Esophagus muscularis mucosa (tissue), 4 donors: ENCODE measurements around the gene S1PR4.

Experiments
- EP300 ChIP-seq: sonication (generic); formaldehyde crosslinking; IDR thresholded peaks from one replicate; pipeline ENCODE4 v1.6.1; 2017; ENCODE audit warnings: antibody characterized with exemption
- POLR2AphosphoS5 ChIP-seq, 2 donors: sonication (generic); formaldehyde crosslinking; IDR thresholded peaks; one replicate each; pipeline ENCODE4 v1.6.1; 2017; ENCODE audit warnings: antibody characterized with exemption in 2 of 2
- TF ChIP-seq, protein P1 (sequence below), 3 experiments: fragments of 200-600 bp in 2 of 3; fragments of 450-650 bp in 1 of 3; sonication (generic) in 2 of 3; IDR thresholded peaks; one replicate each; pipeline ENCODE4 v1.5.1; 2017 to 2019; ENCODE audit warnings: antibody characterized with exemption in 3 of 3, mild to moderate bottlenecking in 2 of 3, moderate library complexity in 1 of 3

DNA sequence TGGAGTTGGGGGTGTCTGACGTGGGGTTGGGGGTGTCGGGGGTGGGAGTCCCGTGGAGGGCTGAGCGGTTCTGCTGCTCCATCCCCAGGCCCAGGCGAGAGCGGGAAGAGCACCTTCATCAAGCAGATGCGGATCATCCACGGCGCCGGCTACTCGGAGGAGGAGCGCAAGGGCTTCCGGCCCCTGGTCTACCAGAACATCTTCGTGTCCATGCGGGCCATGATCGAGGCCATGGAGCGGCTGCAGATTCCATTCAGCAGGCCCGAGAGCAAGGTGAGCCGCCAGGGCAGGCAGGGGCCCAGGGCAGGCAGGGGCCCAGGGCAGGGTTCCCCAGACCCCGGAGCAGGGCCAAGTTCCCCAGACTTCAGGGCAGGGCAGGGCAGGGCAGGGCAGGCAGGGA, 30.1 kb upstream of the S1PR4 start:
- TF ChIP-seq, protein P1, sequence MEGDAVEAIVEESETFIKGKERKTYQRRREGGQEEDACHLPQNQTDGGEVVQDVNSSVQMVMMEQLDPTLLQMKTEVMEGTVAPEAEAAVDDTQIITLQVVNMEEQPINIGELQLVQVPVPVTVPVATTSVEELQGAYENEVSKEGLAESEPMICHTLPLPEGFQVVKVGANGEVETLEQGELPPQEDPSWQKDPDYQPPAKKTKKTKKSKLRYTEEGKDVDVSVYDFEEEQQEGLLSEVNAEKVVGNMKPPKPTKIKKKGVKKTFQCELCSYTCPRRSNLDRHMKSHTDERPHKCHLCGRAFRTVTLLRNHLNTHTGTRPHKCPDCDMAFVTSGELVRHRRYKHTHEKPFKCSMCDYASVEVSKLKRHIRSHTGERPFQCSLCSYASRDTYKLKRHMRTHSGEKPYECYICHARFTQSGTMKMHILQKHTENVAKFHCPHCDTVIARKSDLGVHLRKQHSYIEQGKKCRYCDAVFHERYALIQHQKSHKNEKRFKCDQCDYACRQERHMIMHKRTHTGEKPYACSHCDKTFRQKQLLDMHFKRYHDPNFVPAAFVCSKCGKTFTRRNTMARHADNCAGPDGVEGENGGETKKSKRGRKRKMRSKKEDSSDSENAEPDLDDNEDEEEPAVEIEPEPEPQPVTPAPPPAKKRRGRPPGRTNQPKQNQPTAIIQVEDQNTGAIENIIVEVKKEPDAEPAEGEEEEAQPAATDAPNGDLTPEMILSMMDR (IDR thresholded peaks at IDR 0.05) = no peak
- TF ChIP-seq POLR2AphosphoS5 (IDR thresholded peaks at IDR 0.05) (no peak), EP300 (no peak)
